Tibial artery (tissue), 4 donors: ENCODE data around the gene IGHMBP2.

ENCODE experiments used
- DNase-seq, 2 donors: peaks; one replicate each; pipeline ENCODE4 v3.0.0-alpha.2; 2019
- H3K27ac ChIP-seq, 2 donors: fragments of 200-600 bp; sonication (generic) in 1 of 2; 1 replicate in 1 of 2; 2 replicates in 1 of 2; pipeline ENCODE4 v1.5.1; 2018 to 2019; ENCODE audit warnings: mild to moderate bottlenecking in 1 of 2
- H3K27me3 ChIP-seq, 2 donors: fragments of 200-600 bp; sonication (generic) in 1 of 2; one replicate each; pipeline versions ENCODE4 v1.5.1 to v1.6.0; 2016 to 2019
- H3K36me3 ChIP-seq, 3 donors: fragments of 200-600 bp; sonication (generic) in 2 of 3; one replicate each; pipeline ENCODE4 v1.5.1; 2016 to 2019; ENCODE audit warnings: mild to moderate bottlenecking in 2 of 3
- H3K4me1 ChIP-seq, 4 donors: fragments of 200-600 bp; sonication (generic) in 2 of 4; 1 replicate in 3 of 4; 2 replicates in 1 of 4; pipeline ENCODE4 v1.5.1; 2016 to 2019
- H3K4me3 ChIP-seq, 2 donors: fragments of 200-600 bp; sonication (generic) in 1 of 2; 1 replicate in 1 of 2; 2 replicates in 1 of 2; pipeline ENCODE4 v1.5.1; 2018 to 2019; ENCODE audit warnings: mild to moderate bottlenecking in 2 of 2
- H3K9me3 ChIP-seq, 3 donors: fragments of 200-600 bp; sonication (generic) in 1 of 3; one replicate each; pipeline ENCODE4 v1.5.1; 2016 to 2019
- CTCF ChIP-seq, 2 experiments: fragments of 200-600 bp in 1 of 2; fragments of 450-650 bp in 1 of 2; IDR thresholded peaks; one replicate each; pipeline ENCODE4 v1.5.1; 2017 to 2019; ENCODE audit warnings: antibody characterized with exemption in 2 of 2, mild to moderate bottlenecking in 1 of 2, moderate library complexity in 1 of 2
- intact Hi-C: fragments of 100-400 bp; cut with DNase I; formaldehyde crosslinking; loops from one replicate; pipeline ENCODE4 v1.15.0; 2023; ENCODE audit warnings: low total_unique reads

The IGHMBP2 gene

DNA sequence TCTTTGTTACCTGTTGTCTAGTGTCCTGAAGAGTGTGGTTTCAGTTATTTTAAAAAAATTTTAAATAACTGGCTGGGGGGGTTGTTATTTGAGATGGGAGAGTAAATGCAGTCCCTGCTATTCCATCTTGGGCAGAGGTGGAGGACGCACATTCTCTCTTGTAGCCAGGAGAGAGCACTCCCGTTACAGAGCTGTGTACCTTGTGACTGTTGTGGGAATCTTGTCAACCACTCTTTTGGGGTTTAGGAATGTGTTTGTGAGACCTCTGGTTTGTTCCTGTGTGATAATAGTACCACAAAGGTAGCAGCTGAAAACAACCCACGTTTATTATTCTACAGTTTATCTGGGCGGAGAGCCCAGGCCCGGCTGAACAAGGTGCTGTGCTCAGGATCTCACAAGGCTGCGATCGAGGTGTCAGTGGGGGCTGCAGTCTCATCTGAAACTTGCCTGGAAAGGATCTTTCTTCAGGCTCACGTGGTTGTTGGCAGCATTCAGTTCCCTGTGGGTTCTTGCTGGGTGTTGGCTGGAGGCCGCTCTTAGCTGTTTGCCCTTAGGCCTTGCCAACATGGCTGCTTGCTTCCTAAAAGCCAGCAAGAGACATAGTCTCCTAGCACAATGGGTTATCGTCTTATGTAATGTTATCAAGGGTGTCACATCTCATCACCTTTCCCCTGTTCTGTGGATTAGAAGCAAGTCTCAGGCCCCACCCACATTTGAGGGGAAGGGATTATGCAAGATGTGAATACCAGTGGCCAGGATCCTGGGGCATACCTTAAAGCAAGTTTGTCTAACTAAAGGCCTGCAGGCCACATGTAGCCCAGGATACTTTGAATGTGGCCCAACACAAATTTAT, 20.6 kb downstream of the IGHMBP2 start:
- Histone ChIP-seq H3K4me3 (no peak overlapping the region), H3K27ac (peak overlapping the region; percentile 82 to 83), H3K27me3 (no peaks in the 10 kb centered on the region), H3K4me1 (peaks cover 0 to 53% (median 31%) of the 10 kb centered on the region in 4 donors), H3K36me3 (peaks cover 57 to 95% (median 58%) of the 10 kb centered on the region in 3 donors), H3K9me3 (peaks cover 4 to 12% (median 8%) of the 10 kb centered on the region in 3 donors)
- peak in 1 of 2 donors; percentile 84 for DNase-seq
- TF ChIP-seq CTCF (IDR thresholded peaks at IDR 0.05) = no peak
- intact Hi-C loops = loop anchor here (10.0 kb wide), 1 partner anchor 81 kb away; no protein-coding TSS in a partner anchor

DNA sequence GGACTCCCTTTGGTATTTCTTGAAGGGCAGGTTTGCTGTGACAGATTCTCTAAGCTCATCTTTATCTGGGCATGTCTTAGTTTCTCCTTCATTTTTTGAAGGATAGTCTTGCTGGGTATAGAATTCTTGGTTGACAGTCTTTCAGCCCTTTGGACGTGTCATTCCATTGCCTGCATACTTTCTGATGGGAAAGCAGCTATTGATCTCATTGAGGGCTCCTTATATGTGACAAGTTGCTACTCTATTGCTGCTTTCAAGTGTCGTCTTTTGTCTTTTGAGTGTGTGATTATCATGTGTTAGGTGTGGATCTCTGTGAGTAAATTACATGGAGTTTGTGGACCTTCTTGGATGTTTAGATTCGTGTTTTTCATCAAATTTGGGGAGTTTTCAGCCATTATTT, 21.9 kb downstream of the IGHMBP2 start:
- DNase-seq = no peak
- peaks cover 4 to 12% (median 8%) of the 10 kb centered on the region in 3 donors for H3K9me3 ChIP-seq
- peak overlapping the region in 1 of 2 donors; percentile 83 for H3K27ac ChIP-seq
- intact Hi-C loops = loop anchor here (10.0 kb wide), 1 partner anchor 79 kb away; no protein-coding TSS in a partner anchor
- H3K4me1 ChIP-seq = peaks cover 0 to 53% (median 31%) of the 10 kb centered on the region in 4 donors
- H3K36me3 ChIP-seq = peaks cover 57 to 95% (median 58%) of the 10 kb centered on the region in 3 donors
- no peak overlapping the region for H3K4me3 ChIP-seq
- no peaks in the 10 kb centered on the region for H3K27me3 ChIP-seq
- no peak for TF ChIP-seq CTCF (IDR thresholded peaks at IDR 0.05)

DNA sequence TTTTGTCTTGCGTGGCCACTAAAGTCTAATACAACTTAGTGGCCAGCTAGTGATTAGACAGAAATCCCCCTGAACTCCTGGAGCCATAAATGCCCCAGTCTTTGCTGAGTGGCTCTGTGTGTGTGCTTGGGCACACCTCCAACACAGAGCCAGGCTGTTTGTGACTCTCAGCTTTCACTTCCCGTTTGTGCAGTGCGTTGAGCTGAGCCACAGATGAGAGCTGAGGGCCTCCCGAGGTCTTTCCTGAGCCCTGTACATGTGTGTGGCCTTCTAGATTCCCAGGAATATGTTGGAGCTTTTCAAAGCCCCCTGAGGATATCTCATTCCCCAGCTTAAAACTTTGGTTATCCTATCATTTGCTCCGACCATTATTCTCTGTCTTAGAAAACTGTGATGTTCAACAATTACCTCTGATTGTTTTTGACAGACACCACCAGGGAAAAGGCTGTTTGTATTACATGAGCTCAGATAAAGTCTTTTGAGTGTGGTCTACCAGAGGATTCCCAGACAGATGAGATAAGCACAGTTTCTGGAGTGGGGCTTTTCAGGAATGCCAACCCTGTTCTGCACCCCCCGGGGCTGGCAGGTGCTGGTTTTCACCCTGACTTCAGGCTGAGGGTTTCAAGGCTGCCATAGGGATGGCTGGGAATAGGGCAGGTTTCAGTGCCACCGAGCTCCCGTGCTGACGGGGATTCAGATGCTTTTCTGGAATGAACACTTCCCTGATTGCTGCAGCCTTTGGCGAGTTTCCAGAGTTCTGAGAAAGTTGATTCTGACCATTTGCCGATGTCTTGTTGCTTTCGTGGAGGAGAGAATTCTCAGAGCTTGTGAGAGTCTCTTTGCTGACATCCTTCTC, 23.8 kb downstream of the IGHMBP2 start:
- no peak for TF ChIP-seq CTCF (IDR thresholded peaks at IDR 0.05)
- Histone ChIP-seq H3K27me3 (no peaks in the 10 kb centered on the region), H3K4me1 (peaks cover 0 to 49% (median 31%) of the 10 kb centered on the region in 4 donors), H3K9me3 (peaks cover 4 to 12% (median 8%) of the 10 kb centered on the region in 3 donors), H3K4me3 (no peak overlapping the region), H3K27ac (peak overlapping the region; percentile 48 to 55), H3K36me3 (peaks cover 48 to 96% (median 62%) of the 10 kb centered on the region in 3 donors)
- no peak for DNase-seq
- intact Hi-C loops = loop anchor here (10.0 kb wide), 1 partner anchor 77 kb away; no protein-coding TSS in a partner anchor

DNA sequence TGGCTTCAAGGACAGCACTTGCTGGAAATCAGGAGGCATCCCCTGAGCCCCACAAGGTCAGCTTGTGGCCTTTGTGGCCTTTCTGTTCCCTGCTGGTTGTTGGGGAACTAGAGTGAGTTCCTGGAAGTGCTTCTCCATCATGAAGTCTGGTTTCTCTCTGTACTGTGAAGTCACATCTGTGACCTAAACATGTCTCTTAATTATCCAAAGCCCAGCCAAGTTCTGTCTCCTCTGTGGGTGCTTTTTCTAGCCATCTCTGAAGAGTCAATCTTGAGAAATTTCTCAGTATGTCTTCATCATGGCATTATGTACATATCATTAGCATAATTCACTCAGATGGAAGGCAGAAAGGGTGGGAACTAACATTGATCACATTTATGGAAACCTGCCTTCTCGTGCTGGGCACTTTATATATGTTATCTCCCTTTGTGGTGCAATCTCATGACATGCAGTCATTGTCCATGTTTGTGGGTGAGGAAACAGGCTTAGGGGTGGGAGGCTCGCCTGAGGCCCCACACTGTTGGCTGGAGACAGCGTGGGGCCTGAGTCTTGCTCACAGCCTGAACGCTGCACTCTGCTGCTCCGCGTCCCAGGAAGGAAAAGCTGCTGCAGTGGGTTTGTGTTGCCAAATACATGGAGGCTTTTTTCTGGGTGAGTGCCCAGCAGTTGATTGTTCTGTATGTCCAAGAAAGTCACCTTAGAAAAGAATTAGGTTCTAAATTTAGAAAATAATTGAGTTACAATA, 24.6 kb downstream of the IGHMBP2 start:
- intact Hi-C loops = loop anchor here (10.0 kb wide), 1 partner anchor 76 kb away; no protein-coding TSS in a partner anchor
- no peaks in the 10 kb centered on the region for H3K27me3 ChIP-seq
- no peak overlapping the region for H3K4me3 ChIP-seq
- H3K4me1 ChIP-seq = peaks cover 0 to 41% (median 27%) of the 10 kb centered on the region in 4 donors
- DNase-seq = no peak
- TF ChIP-seq CTCF (IDR thresholded peaks at IDR 0.05) = no peak
- peaks cover 48 to 98% (median 68%) of the 10 kb centered on the region in 3 donors for H3K36me3 ChIP-seq
- H3K27ac ChIP-seq = peak overlapping the region; percentile 48 to 55
- H3K9me3 ChIP-seq = peaks cover 4 to 12% (median 8%) of the 10 kb centered on the region in 3 donors

DNA sequence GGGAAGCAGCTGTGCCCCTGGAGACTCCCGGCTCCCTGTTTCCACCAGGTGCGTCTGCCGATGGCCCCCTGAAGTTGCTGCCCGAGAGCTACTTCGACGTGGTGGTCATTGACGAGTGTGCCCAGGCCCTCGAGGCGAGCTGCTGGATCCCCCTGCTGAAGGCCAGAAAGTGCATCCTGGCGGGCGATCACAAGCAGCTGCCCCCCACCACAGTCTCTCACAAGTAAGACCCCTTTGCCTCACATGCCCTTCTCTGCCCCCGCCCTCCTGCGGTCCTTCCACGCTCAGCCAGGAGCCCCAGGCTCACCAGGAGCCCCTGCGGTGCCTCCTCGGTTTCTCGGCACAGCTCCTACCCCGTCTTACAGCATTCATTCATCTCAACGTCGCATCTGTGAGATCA, 25.4 kb downstream of the IGHMBP2 start:
- Histone ChIP-seq H3K27me3 (no peaks in the 10 kb centered on the region), H3K4me3 (no peak overlapping the region), H3K27ac (no peak overlapping the region), H3K4me1 (peaks cover 0 to 33% (median 20%) of the 10 kb centered on the region in 4 donors), H3K9me3 (peaks cover 4 to 12% (median 8%) of the 10 kb centered on the region in 3 donors), H3K36me3 (peaks cover 56 to 98% (median 75%) of the 10 kb centered on the region in 3 donors)
- no peak for TF ChIP-seq CTCF (IDR thresholded peaks at IDR 0.05)
- intact Hi-C loops = loop anchor here (10.0 kb wide), 1 partner anchor 76 kb away; no protein-coding TSS in a partner anchor
- no peak for DNase-seq
